H54 (cell line): ENCODE results near the gene METAP1D.
A peak's percentile ranks its signal among the peaks of the same experiment; 100 is the strongest.

Source experiments
- DNase-seq: peaks from one replicate; pipeline ENCODE4 v3.0.0; 2011; ENCODE audit warnings: low spot score, mixed read lengths; ENCODE audit not compliant: insufficient read length
- FAIRE-seq: peaks from 3 replicates; lab custom pipeline; 2011; peaks lifted over from hg19 to GRCh38; lab: Jason Lieb, UNC
- POLR2A ChIP-seq: IDR thresholded peaks from 2 replicates; pipeline ENCODE4 v1.6.1; 2011; ENCODE audit warnings: low read depth, mild to moderate bottlenecking, low read length

METAP1D gene

GRCh38 chr2:172083628-172084394 lies 84.1 kb downstream of the METAP1D start:
- TF ChIP-seq POLR2A = no peak
- no peak for FAIRE-seq
- DNase-seq = no peak

GRCh38 chr2:172084395-172084644 lies 84.6 kb downstream of the METAP1D start:
- no peak for TF ChIP-seq POLR2A
- DNase-seq (no peak), FAIRE-seq (no peak)

GRCh38 chr2:172084645-172085459 lies 85.1 kb downstream of the METAP1D start:
- FAIRE-seq (no peak), DNase-seq (peak; percentile 83)
- peak; percentile 95 for TF ChIP-seq POLR2A

GRCh38 chr2:172085460-172086159 lies 85.9 kb downstream of the METAP1D start, which contains the start of gene DLX1:
DLX1 (plus strand) TSS chr2:172085507; CDS start chr2:172085678, 171 bp downstream.
- DNase-seq (no peak), FAIRE-seq (peak; percentile 57)
- peak; percentile 20; the same call in 1 of the 2 replicates for TF ChIP-seq POLR2A

- no peak for FAIRE-seq
- no peak for DNase-seq
- TF ChIP-seq POLR2A = no peak
These were observed 86.8 kb downstream of the METAP1D start for GRCh38 chr2:172086241-172087206.

GRCh38 chr2:172087207-172087779 lies 87.5 kb downstream of the METAP1D start:
- FAIRE-seq = no peak
- no peak for DNase-seq
- TF ChIP-seq POLR2A = no peak

- no peak for FAIRE-seq
- no peak for DNase-seq
These were observed 88.1 kb downstream of the METAP1D start for GRCh38 chr2:172087780-172088244.

GRCh38 chr2:172088245-172089004 lies 88.7 kb downstream of the METAP1D start:
- no peak for TF ChIP-seq POLR2A
- DNase-seq (no peak), FAIRE-seq (no peak)

More at GRCh38 chr2:172087780-172088244, 88.1 kb downstream of the METAP1D start:
- TF ChIP-seq POLR2A = no peak

GRCh38 chr2:172089005-172089504 lies 89.3 kb downstream of the METAP1D start:
- no peak for TF ChIP-seq POLR2A
- DNase-seq (no peak), FAIRE-seq (no peak)

- TF ChIP-seq POLR2A = no peak
- FAIRE-seq (no peak), DNase-seq (no peak)
These were observed 89.9 kb downstream of the METAP1D start for GRCh38 chr2:172089633-172090032.

GRCh38 chr2:172090044-172090961 lies 90.5 kb downstream of the METAP1D start:
- TF ChIP-seq POLR2A = no peak
- FAIRE-seq = no peak
- no peak for DNase-seq
